Panc1 (cell line): Measurements from ENCODE around the gene LMCD1. TPM values are rescaled to one million over a fixed set of nuclear protein-coding genes. Genes with fewer than 3 reads are reported as not detected.

Experiments used
- ATAC-seq: fragments of 200-7000 bp; cut with Tn5 transposase; 2 replicates; pipeline ENCODE4 v1.9.1; 2020; ENCODE audit warnings: mild to moderate bottlenecking, moderate library complexity
- BruUV-seq: library from RNA; stranded (reverse); fragments of 400-500 nt; replicated peaks from 2 replicates; lab custom pipeline; 2021; lab: Mats Ljungman, UMichigan
- CTCF ChIA-PET: fragments of 300-600 bp; sonication (Branson Sonifier 250); formaldehyde crosslinking; loops from one replicate; lab custom pipeline; 2022; ENCODE audit warnings: antibody characterized with exemption; lab: Charles Lee
- POLR2A ChIA-PET: fragments of 300-600 bp; sonication (Branson Sonifier 250); formaldehyde crosslinking; loops from one replicate; lab custom pipeline; 2022; ENCODE audit warnings: antibody characterized with exemption; lab: Charles Lee
- DNase-seq: peaks from one replicate; pipeline ENCODE4 v3.0.0-alpha.2; 2010; ENCODE audit warnings: low read depth, low spot score
- H3K27ac ChIP-seq: 2 replicates; pipeline ENCODE4 v1.5.1; 2011; ENCODE audit warnings: mild to moderate bottlenecking, low read length, inconsistent platforms
- H3K27me3 ChIP-seq: fragments of 200-500 bp; sonication (Bioruptor generic); 2 replicates; pipeline ENCODE4 v1.6.0; 2014; ENCODE audit warnings: low read length, inconsistent platforms; ENCODE audit not compliant: control insufficient read depth, insufficient read depth
- H3K36me3 ChIP-seq: fragments of 200-500 bp; sonication (Bioruptor generic); 2 replicates; pipeline ENCODE4 v1.5.1; 2014; ENCODE audit warnings: inconsistent platforms, mild to moderate bottlenecking, low read length, moderate library complexity; ENCODE audit not compliant: control insufficient read depth, insufficient read depth
- H3K4me1 ChIP-seq: 2 replicates; pipeline ENCODE4 v1.5.1; 2011; ENCODE audit warnings: inconsistent platforms, mild to moderate bottlenecking, low read length, moderate library complexity; ENCODE audit not compliant: control insufficient read depth, insufficient read depth
- H3K4me3 ChIP-seq, 2 experiments: 2 replicates each; pipeline ENCODE4 v1.5.1; 2011 to 2012; ENCODE audit warnings: low read depth in 2 of 2, low read length in 2 of 2, mild to moderate bottlenecking in 2 of 2, inconsistent platforms in 1 of 2, moderate library complexity in 1 of 2
- H3K9me3 ChIP-seq: fragments of 200-500 bp; sonication (Bioruptor generic); 2 replicates; pipeline ENCODE4 v1.5.1; 2014; ENCODE audit warnings: low read depth, mild to moderate bottlenecking, inconsistent platforms, low read length, moderate library complexity; ENCODE audit not compliant: control insufficient read depth, insufficient read depth
- POLR2AphosphoS5 ChIP-seq: IDR thresholded peaks from 2 replicates; pipeline ENCODE4 v1.6.1; 2012; ENCODE audit warnings: mild to moderate bottlenecking, low read depth, low read length, moderate library complexity
- SIN3A ChIP-seq: IDR thresholded peaks from 2 replicates; pipeline ENCODE4 v1.6.1; 2012; ENCODE audit warnings: low read depth, mild to moderate bottlenecking, low read length, moderate library complexity, borderline replicate concordance; ENCODE audit not compliant: insufficient read depth
- TCF7L2 ChIP-seq: IDR thresholded peaks from 2 replicates; pipeline ENCODE4 v1.6.1; 2011; ENCODE audit warnings: mild to moderate bottlenecking, low read depth, low read length, inconsistent platforms
- in situ Hi-C: cut with HindIII; loops from 2 replicates; pipeline ENCODE4 v1.10.0; 2016; ENCODE audit warnings: low sequenced_read_pairs, low pct_unique_long_range_greater_than_20kb
- intact Hi-C: fragments of 100-400 bp; cut with micrococcal nuclease; formaldehyde crosslinking; loops from one replicate; pipeline ENCODE4 v1.10.0; 2022; ENCODE audit not compliant: unreplicated experiment
- total RNA-seq: library from RNA; stranded (reverse); gene quantifications from one replicate; pipeline ENCODE4 v1.2.1, GENCODE V29; 2021; ENCODE audit not compliant: unreplicated experiment
- TF ChIP-seq, protein P1 (sequence below): fragments of 450-650 bp; IDR thresholded peaks from 2 replicates; pipeline ENCODE4 v1.5.1; 2017; ENCODE audit warnings: mild to moderate bottlenecking
- TF ChIP-seq, protein P2 (sequence below), 2 experiments: IDR thresholded peaks; 2 replicates each; pipeline ENCODE4 v1.6.1; 2011 to 2012; ENCODE audit warnings: low read depth in 2 of 2, control low read depth in 1 of 2, low read length in 1 of 2, mild to moderate bottlenecking in 1 of 2, moderate library complexity in 1 of 2; ENCODE audit not compliant: insufficient read depth in 1 of 2

LMCD1 gene
- total RNA-seq, 1 experiment from 2014 or later = 24.8 TPM

DNA sequence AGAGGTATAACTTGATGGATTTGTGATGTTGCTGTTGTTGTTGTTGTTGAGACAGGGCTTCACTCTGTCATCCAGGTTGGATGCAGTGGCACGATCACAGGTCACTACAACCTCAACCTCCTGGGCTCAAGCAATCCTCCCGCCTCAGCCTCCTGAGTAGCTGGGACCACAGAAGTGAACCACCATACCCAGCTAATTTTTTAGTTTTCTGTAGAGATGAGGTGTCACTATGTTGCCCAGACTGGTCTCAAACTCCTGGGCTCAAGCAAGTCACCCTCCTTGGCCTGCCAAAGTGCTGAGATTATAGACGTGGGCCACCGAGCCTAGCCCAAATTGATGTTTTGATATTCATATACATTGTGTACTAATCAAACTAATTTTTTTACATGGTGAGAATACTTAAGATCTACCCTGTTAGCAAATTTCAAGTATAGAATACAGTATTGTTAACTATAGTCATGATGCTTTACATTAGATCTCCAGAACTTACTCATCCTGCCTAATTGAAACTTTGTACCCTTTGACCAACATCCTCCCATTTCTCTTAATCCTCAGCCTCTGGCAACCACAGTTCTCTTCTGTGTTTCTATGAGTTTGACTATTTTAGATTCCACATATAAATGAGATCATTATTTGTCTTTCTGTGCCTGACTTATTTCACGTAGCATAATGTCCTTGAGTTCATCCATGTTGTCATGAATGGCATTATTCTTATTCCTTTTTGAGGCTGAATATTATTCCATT, 23.2 kb downstream of the LMCD1 start:
- ChIA-PET POLR2A (no interaction called here), CTCF (no interaction called here)
- ATAC-seq (no peak), DNase-seq (no peak)
- in situ Hi-C loops = no loop called here
- Histone ChIP-seq H3K9me3 (no peaks in the 10 kb centered on the region), H3K27ac (no peak overlapping the region), H3K4me1 (peaks cover 2% of the 10 kb centered on the region), H3K4me3 (no peak overlapping the region), H3K36me3 (no peaks in the 10 kb centered on the region), H3K27me3 (no peaks in the 10 kb centered on the region)
- no TSS peak for BruUV-seq
- TF ChIP-seq TCF7L2 (no peak), POLR2AphosphoS5 (no peak), SIN3A (no peak)
- TF ChIP-seq, protein P1, sequence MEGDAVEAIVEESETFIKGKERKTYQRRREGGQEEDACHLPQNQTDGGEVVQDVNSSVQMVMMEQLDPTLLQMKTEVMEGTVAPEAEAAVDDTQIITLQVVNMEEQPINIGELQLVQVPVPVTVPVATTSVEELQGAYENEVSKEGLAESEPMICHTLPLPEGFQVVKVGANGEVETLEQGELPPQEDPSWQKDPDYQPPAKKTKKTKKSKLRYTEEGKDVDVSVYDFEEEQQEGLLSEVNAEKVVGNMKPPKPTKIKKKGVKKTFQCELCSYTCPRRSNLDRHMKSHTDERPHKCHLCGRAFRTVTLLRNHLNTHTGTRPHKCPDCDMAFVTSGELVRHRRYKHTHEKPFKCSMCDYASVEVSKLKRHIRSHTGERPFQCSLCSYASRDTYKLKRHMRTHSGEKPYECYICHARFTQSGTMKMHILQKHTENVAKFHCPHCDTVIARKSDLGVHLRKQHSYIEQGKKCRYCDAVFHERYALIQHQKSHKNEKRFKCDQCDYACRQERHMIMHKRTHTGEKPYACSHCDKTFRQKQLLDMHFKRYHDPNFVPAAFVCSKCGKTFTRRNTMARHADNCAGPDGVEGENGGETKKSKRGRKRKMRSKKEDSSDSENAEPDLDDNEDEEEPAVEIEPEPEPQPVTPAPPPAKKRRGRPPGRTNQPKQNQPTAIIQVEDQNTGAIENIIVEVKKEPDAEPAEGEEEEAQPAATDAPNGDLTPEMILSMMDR = no peak
- TF ChIP-seq, protein P2, sequence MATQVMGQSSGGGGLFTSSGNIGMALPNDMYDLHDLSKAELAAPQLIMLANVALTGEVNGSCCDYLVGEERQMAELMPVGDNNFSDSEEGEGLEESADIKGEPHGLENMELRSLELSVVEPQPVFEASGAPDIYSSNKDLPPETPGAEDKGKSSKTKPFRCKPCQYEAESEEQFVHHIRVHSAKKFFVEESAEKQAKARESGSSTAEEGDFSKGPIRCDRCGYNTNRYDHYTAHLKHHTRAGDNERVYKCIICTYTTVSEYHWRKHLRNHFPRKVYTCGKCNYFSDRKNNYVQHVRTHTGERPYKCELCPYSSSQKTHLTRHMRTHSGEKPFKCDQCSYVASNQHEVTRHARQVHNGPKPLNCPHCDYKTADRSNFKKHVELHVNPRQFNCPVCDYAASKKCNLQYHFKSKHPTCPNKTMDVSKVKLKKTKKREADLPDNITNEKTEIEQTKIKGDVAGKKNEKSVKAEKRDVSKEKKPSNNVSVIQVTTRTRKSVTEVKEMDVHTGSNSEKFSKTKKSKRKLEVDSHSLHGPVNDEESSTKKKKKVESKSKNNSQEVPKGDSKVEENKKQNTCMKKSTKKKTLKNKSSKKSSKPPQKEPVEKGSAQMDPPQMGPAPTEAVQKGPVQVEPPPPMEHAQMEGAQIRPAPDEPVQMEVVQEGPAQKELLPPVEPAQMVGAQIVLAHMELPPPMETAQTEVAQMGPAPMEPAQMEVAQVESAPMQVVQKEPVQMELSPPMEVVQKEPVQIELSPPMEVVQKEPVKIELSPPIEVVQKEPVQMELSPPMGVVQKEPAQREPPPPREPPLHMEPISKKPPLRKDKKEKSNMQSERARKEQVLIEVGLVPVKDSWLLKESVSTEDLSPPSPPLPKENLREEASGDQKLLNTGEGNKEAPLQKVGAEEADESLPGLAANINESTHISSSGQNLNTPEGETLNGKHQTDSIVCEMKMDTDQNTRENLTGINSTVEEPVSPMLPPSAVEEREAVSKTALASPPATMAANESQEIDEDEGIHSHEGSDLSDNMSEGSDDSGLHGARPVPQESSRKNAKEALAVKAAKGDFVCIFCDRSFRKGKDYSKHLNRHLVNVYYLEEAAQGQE (IDR thresholded peaks at IDR 0.05; ENCODE audit: insufficient read depth in 1 of 2, low read depth in 2 of 2, low read length in 1 of 2) = no peak
- intact Hi-C loops = no loop called here

DNA sequence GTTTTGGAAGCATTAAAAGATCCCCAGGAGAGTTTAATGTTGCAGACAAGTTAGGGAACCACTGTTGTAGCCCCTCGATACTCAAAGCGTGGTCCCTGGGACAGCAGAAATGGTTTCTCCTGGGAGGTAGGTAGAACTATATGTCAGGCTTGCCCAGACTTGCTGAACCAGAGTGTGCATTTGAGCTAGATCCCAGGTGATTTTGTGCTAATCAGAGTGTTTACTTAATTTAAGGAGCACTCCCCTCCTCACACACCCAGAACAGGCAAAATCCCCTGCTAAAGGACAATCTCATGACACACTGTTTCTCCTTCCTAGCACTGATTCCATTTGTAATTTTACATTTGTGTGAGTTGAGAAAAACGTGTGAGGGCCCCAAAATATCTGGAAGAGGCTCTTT, 24.3 kb downstream of the LMCD1 start:
- Histone ChIP-seq H3K4me1 (peaks cover 3% of the 10 kb centered on the region), H3K36me3 (no peaks in the 10 kb centered on the region), H3K27me3 (no peaks in the 10 kb centered on the region), H3K9me3 (no peaks in the 10 kb centered on the region), H3K4me3 (no peak overlapping the region), H3K27ac (no peak overlapping the region)
- in situ Hi-C loops (no loop called here), intact Hi-C loops (no loop called here)
- no TSS peak for BruUV-seq
- DNase-seq = no peak
- ChIA-PET CTCF (no interaction called here), POLR2A (no interaction called here)
- TF ChIP-seq POLR2AphosphoS5 (no peak), SIN3A (no peak), TCF7L2 (no peak)
- TF ChIP-seq, protein P1 = no peak
- TF ChIP-seq, protein P2 (IDR thresholded peaks at IDR 0.05; ENCODE audit: insufficient read depth in 1 of 2, low read depth in 2 of 2, low read length in 1 of 2) = no peak
- no peak for ATAC-seq
